GM12878 (cell line): ENCODE measurements around the gene DOCK9. TPM values are rescaled to one million over a fixed set of nuclear protein-coding genes. Genes with fewer than 3 reads are reported as not detected.

ENCODE experiments used
- ATAC-seq: fragments of 200-7000 bp; cut with Tn5 transposase; 3 replicates; pipeline ENCODE4 v1.9.1; 2020; ENCODE audit warnings: mild to moderate bottlenecking, moderate library complexity
- BruUV-seq: library from RNA; stranded (reverse); fragments of 400-500 nt; replicated peaks from 2 replicates; lab custom pipeline; 2021; lab: Mats Ljungman, UMichigan
- CTCF ChIA-PET: fragments of 300-600 bp; sonication (Branson Sonifier 250); formaldehyde crosslinking; extraction: SDS; loops from one replicate; lab custom pipeline; 2021; ENCODE audit warnings: inconsistent platforms; lab: Yijun Ruan, JAX
- POLR2A ChIA-PET: fragments of 350-600 bp; formaldehyde crosslinking; extraction: SDS; loops from one replicate; lab custom pipeline; 2021; ENCODE audit warnings: inconsistent platforms; lab: Charles Lee
- RAD21 ChIA-PET: fragments of 300-600 bp; sonication (Branson Sonifier 250); formaldehyde crosslinking; loops from one replicate; lab custom pipeline; 2023; ENCODE audit warnings: antibody characterized with exemption; ENCODE audit not compliant: unreplicated experiment; lab: Charles Lee
- SMC1A ChIA-PET: fragments of 300-600 bp; sonication (Branson Sonifier 250); formaldehyde crosslinking; loops from one replicate; lab custom pipeline; 2023; ENCODE audit not compliant: unreplicated experiment, uncharacterized antibody; lab: Charles Lee
- DNase-seq: peaks from one replicate; pipeline ENCODE4 v3.0.0-alpha.2; 2011; ENCODE audit warnings: low read depth, low spot score
- FAIRE-seq: peaks from 3 replicates; lab custom pipeline; 2011; peaks lifted over from hg19 to GRCh38; lab: Jason Lieb, UNC
- H2AFZ ChIP-seq: 2 replicates; pipeline ENCODE4 v1.6.0; 2011; ENCODE audit warnings: low read depth, low read length, control low read depth; ENCODE audit not compliant: control insufficient read depth
- H3K27ac ChIP-seq: 2 replicates; pipeline ENCODE4 v1.5.1; 2011; ENCODE audit warnings: control low read depth; ENCODE audit not compliant: control insufficient read depth, insufficient read depth
- H3K27me3 ChIP-seq, 2 experiments: replicated peaks in 1 of 2; 2 replicates each; pipeline versions ENCODE4 v1.6.0 to v1.6.1; 2011; ENCODE audit warnings: low read length in 1 of 2; ENCODE audit not compliant: control insufficient read depth in 2 of 2, insufficient read depth in 2 of 2
- H3K36me3 ChIP-seq, 2 experiments: 2 replicates each; pipeline ENCODE4 v1.5.1; 2011; ENCODE audit warnings: low read length in 1 of 2; ENCODE audit not compliant: control insufficient read depth in 2 of 2, insufficient read depth in 2 of 2
- H3K4me1 ChIP-seq: 2 replicates; pipeline ENCODE4 v1.6.1; 2011; ENCODE audit warnings: mild to moderate bottlenecking, low read length, moderate library complexity, mixed read lengths; ENCODE audit not compliant: control insufficient read depth, insufficient read depth
- H3K4me2 ChIP-seq: 2 replicates; pipeline ENCODE4 v1.6.0; 2011; ENCODE audit warnings: control low read depth; ENCODE audit not compliant: control insufficient read depth, insufficient read depth
- H3K4me3 ChIP-seq: fragments of 200-600 bp; sonication (generic); 2 replicates; pipeline ENCODE4 v1.5.1; 2016
- H3K79me2 ChIP-seq: 2 replicates; pipeline ENCODE4 v1.6.0; 2011; ENCODE audit warnings: low read length; ENCODE audit not compliant: control insufficient read depth, insufficient read depth
- H3K9ac ChIP-seq: 2 replicates; pipeline ENCODE4 v1.8.0; 2011; ENCODE audit warnings: low read length, control low read depth, mixed read lengths; ENCODE audit not compliant: control insufficient read depth, insufficient read depth
- H3K9me3 ChIP-seq: replicated peaks from 3 replicates; pipeline ENCODE4 v1.5.1; 2011; ENCODE audit warnings: mild to moderate bottlenecking, low read length; ENCODE audit not compliant: control insufficient read depth, insufficient read depth
- H4K20me1 ChIP-seq: 2 replicates; pipeline ENCODE4 v1.6.0; 2011; ENCODE audit not compliant: control insufficient read depth, insufficient read depth
- BRCA1 ChIP-seq: IDR thresholded peaks from 2 replicates; pipeline ENCODE4 v1.6.1; 2011; ENCODE audit warnings: low read depth, low read length, improper control_type of control experiment
- CBX3 ChIP-seq: fragments of 200-600 bp; sonication (generic); IDR thresholded peaks from 2 replicates; pipeline ENCODE4 v1.6.1; 2016; ENCODE audit warnings: low read depth, borderline replicate concordance
- CEBPB ChIP-seq, 2 experiments: fragments of 150-350 bp in 1 of 2; IDR thresholded peaks; 2 replicates each; pipeline ENCODE4 v1.6.1; 2012 to 2014; ENCODE audit warnings: low read depth in 2 of 2, low read length in 2 of 2, borderline replicate concordance in 1 of 2, inconsistent platforms in 1 of 2
- EZH2 ChIP-seq: IDR thresholded peaks from 2 replicates; pipeline ENCODE4 v1.6.1; 2012; ENCODE audit warnings: low read depth, mild to moderate bottlenecking, control low read depth, inconsistent platforms, low read length, borderline replicate concordance; ENCODE audit not compliant: control insufficient read depth
- FOS ChIP-seq: IDR thresholded peaks from 3 replicates; pipeline ENCODE4 v1.6.1; 2011; ENCODE audit warnings: borderline replicate concordance; ENCODE audit not compliant: insufficient read length; ENCODE audit errors: extremely low read depth
- GABPA ChIP-seq: IDR thresholded peaks from 2 replicates; pipeline ENCODE4 v1.6.1; 2014; ENCODE audit warnings: antibody characterized with exemption, low read depth, mild to moderate bottlenecking, inconsistent platforms
- MAX ChIP-seq: IDR thresholded peaks from 2 replicates; pipeline ENCODE4 v1.6.1; 2012; ENCODE audit warnings: low read depth, low read length, improper control_type of control experiment
- MTA2 ChIP-seq: fragments of 450-650 bp; IDR thresholded peaks from 2 replicates; pipeline ENCODE4 v1.6.1; 2016; ENCODE audit warnings: low read depth, mild to moderate bottlenecking, moderate library complexity
- NFXL1 ChIP-seq: fragments of 450-650 bp; IDR thresholded peaks from 2 replicates; pipeline ENCODE4 v1.6.1; 2017; ENCODE audit warnings: antibody characterized with exemption, mild to moderate bottlenecking, borderline replicate concordance
- NR2F1 ChIP-seq: fragments of 450-650 bp; conservative IDR thresholded peaks from 2 replicates; pipeline ENCODE4 v1.6.1; 2017; ENCODE audit warnings: mild to moderate bottlenecking
- RAD51 ChIP-seq: fragments of 450-650 bp; IDR thresholded peaks from 2 replicates; pipeline ENCODE4 v1.6.1; 2016; ENCODE audit warnings: moderate library complexity, mild to moderate bottlenecking, inconsistent platforms
- RBBP5 ChIP-seq: fragments of 200-600 bp; sonication (generic); conservative IDR thresholded peaks from 2 replicates; pipeline ENCODE4 v1.6.1; 2016
- SREBF2 ChIP-seq: IDR thresholded peaks from 2 replicates; pipeline ENCODE4 v1.6.1; 2012; ENCODE audit warnings: mild to moderate bottlenecking, low read length
- YY1 ChIP-seq: IDR thresholded peaks from 2 replicates; pipeline ENCODE4 v1.6.1; 2011; ENCODE audit warnings: low read depth, mild to moderate bottlenecking, low read length
- ZBED1 ChIP-seq: IDR thresholded peaks from 2 replicates; pipeline ENCODE4 v1.6.1; 2016; ENCODE audit warnings: borderline replicate concordance
- ZNF24 ChIP-seq: fragments of 450-650 bp; IDR thresholded peaks from 2 replicates; pipeline ENCODE4 v1.6.1; 2017; ENCODE audit warnings: antibody characterized with exemption, mild to moderate bottlenecking
- WGBS: methylation state at CpG from one replicate; pipeline ENCODE4 v1.1.6; 2016; ENCODE audit warnings: low lambda C conversion rate; ENCODE audit not compliant: insufficient replicate concordance, insufficient coverage; ENCODE audit errors: missing lambda C conversion rate; 5-methylcytosine and 5-hydroxymethylcytosine counted together
- in situ Hi-C: fragments of 300-500 bp; cut with MboI; formaldehyde crosslinking; loops from 9 replicates; pipeline ENCODE4 v1.14.3; 2018; ENCODE audit warnings: mixed read lengths
- intact Hi-C: fragments of 100-400 bp; cut with micrococcal nuclease; formaldehyde crosslinking; loops from one replicate; pipeline ENCODE4 v1.14.2; 2022; ENCODE audit not compliant: unreplicated experiment
- polyA plus RNA-seq, 11 experiments: library from polyadenylated mRNA; depleted of rRNA in 4 of 11; unstranded in 6 of 11; stranded (reverse) in 5 of 11; fragments of >200 nt; fragmentation: Nextera tagmentation in 4 of 11; fragmentation: Illumina TruSeq in 1 of 11; extraction: Ambion mirVana in 4 of 11; extraction: Trizol in 1 of 11; gene quantifications; 1 replicate in 1 of 11; 2 replicates in 10 of 11; pipeline versions ENCODE4 v1.2.1 to v1.2.3, GENCODE V29; 2011 to 2016; ENCODE audit warnings: inconsistent platforms in 2 of 11, missing spikeins in 2 of 11, low read depth in 1 of 11
- total RNA-seq, 4 experiments: library from RNA; depleted of rRNA in 3 of 4; stranded (reverse); fragments of >200 nt in 3 of 4; fragmentation: Illumina TruSeq in 1 of 4; extraction: Trizol in 1 of 4; gene quantifications; 2 replicates each; pipeline versions ENCODE4 v1.2.1 to v1.2.3, GENCODE V29; 2013 to 2021

DOCK9 gene
- total and polyA plus RNA-seq, 10 of the 15 experiments (the other 5 are each of a cell fraction or from before 2014, with no cell fraction given), result 0.09 to 2.9 (median 0.74) TPM

- BruUV-seq, result no TSS peak
- no peak for FAIRE-seq
Measured at GRCh38 chr13:98822225-98822606, 155.6 kb downstream of the DOCK9 start.

More at GRCh38 chr13:98822225-98822606, 155.6 kb downstream of the DOCK9 start:
- no peaks in the 10 kb centered on the region for H3K27me3 ChIP-seq
- ChIA-PET SMC1A (interaction anchor here (0.9 to 2.2 kb wide), 3 partner anchors 13 to 28 kb away, joined by 3 to 8 read pairs (median 3); no protein-coding TSS in a partner anchor), POLR2A (interaction anchor here (1.2 kb wide), 1 partner anchor 12 kb away, joined by 3 read pairs; no protein-coding TSS in a partner anchor), CTCF (interaction anchor here (1.6 kb wide), 1 partner anchor 18 kb away, joined by 6 read pairs; no protein-coding TSS in a partner anchor), RAD21 (no interaction called here)
- H3K27ac ChIP-seq, result no peak overlapping the region
- TF ChIP-seq RAD51, result no peak
- no peak for TF ChIP-seq MTA2
- no peak for TF ChIP-seq FOS
- no peak for TF ChIP-seq MAX
- TF ChIP-seq EZH2, result no peak
- no peak for TF ChIP-seq CBX3
- TF ChIP-seq GABPA, result no peak
- TF ChIP-seq ZBED1, result no peak
- no peak for TF ChIP-seq CEBPB (IDR thresholded peaks at IDR 0.05; ENCODE audit: borderline replicate concordance in 1 of 2, low read depth in 2 of 2, low read length in 2 of 2)
- no peak for TF ChIP-seq SREBF2
- no peak for TF ChIP-seq YY1
- TF ChIP-seq BRCA1, result no peak
- TF ChIP-seq ZNF24, result no peak
- TF ChIP-seq RBBP5, result no peak
- TF ChIP-seq NFXL1, result no peak
- no peak for TF ChIP-seq NR2F1
- no peaks in the 10 kb centered on the region for H3K79me2 ChIP-seq
- in situ Hi-C loops, result no loop called here
- intact Hi-C loops, result no loop called here
- no peaks in the 10 kb centered on the region for H3K9me3 ChIP-seq
- ATAC-seq (no peak), DNase-seq (no peak)
- H3K4me3 ChIP-seq, result no peak overlapping the region
- H3K4me2 ChIP-seq, result no peak overlapping the region
- no peaks in the 10 kb centered on the region for H3K36me3 ChIP-seq
- H3K4me1 ChIP-seq, result no peaks in the 10 kb centered on the region
- no peaks in the 10 kb centered on the region for H4K20me1 ChIP-seq
- no peak overlapping the region for H3K9ac ChIP-seq
- 10% methylated on average over 3 of the region's 3 CpGs for WGBS
- H2AFZ ChIP-seq, result no peak overlapping the region
